H1 (cell line): ENCODE measurements around the gene DNAJB11. TPM values are rescaled to one million over a fixed set of nuclear protein-coding genes. Genes with fewer than 3 reads are reported as not detected.
"Not testable (repeated sequence)": the region's sequence is repeated elsewhere in the genome, so short reads cannot be mapped to it uniquely, and the experiment has no call there.

Source experiments
- CTCF ChIA-PET: fragments of 300-600 bp; sonication (Branson Sonifier 250); formaldehyde crosslinking; loops from one replicate; lab custom pipeline; 2021; ENCODE audit not compliant: partially characterized antibody; lab: Charles Lee
- POLR2A ChIA-PET: fragments of 300-600 bp; sonication (Branson Sonifier 250); formaldehyde crosslinking; loops from one replicate; lab custom pipeline; 2021; ENCODE audit warnings: inconsistent platforms; ENCODE audit not compliant: partially characterized antibody; lab: Charles Lee
- DNase-seq, 2 experiments: peaks; one replicate each; pipeline versions ENCODE4 v3.0.0 to v3.0.0-alpha.2; 2010 to 2022; ENCODE audit warnings: low spot score in 2 of 2, low read depth in 1 of 2, mixed read lengths in 1 of 2
- FAIRE-seq: peaks from 2 replicates; lab custom pipeline; 2011; peaks lifted over from hg19 to GRCh38; lab: Jason Lieb, UNC
- H2AFZ ChIP-seq: 2 replicates; pipeline ENCODE4 v1.8.1; 2012; ENCODE audit warnings: low read length, inconsistent platforms
- H2AK5ac ChIP-seq: 2 replicates; pipeline ENCODE4 v1.6.1; 2013; ENCODE audit warnings: low read depth, low read length
- H2BK120ac ChIP-seq: replicated peaks from 2 replicates; pipeline ENCODE3; 2013; ENCODE audit warnings: low read depth, low read length, inconsistent platforms
- H2BK12ac ChIP-seq: 2 replicates; pipeline ENCODE4 v1.6.1; 2013; ENCODE audit warnings: low read depth, low read length
- H2BK15ac ChIP-seq: 2 replicates; pipeline ENCODE4 v1.6.1; 2013; ENCODE audit warnings: low read length
- H2BK20ac ChIP-seq: 2 replicates; pipeline ENCODE4 v1.6.1; 2013; ENCODE audit warnings: low read length
- H2BK5ac ChIP-seq: 2 replicates; pipeline ENCODE4 v1.6.1; 2013; ENCODE audit warnings: low read depth, low read length
- H3K14ac ChIP-seq: 2 replicates; pipeline ENCODE4 v1.6.1; 2013; ENCODE audit warnings: inconsistent platforms; ENCODE audit not compliant: insufficient read length
- H3K18ac ChIP-seq: 2 replicates; pipeline ENCODE4 v1.6.1; 2013; ENCODE audit warnings: low read length; ENCODE audit errors: extremely low read depth
- H3K23ac ChIP-seq: 2 replicates; pipeline ENCODE4 v1.6.1; 2013; ENCODE audit warnings: inconsistent platforms; ENCODE audit not compliant: insufficient read length
- H3K23me2 ChIP-seq: 2 replicates; pipeline ENCODE4 v1.6.1; 2013; ENCODE audit warnings: low read depth, low read length
- H3K27ac ChIP-seq: 2 replicates; pipeline ENCODE4 v1.6.1; 2011; ENCODE audit warnings: low read depth, low read length, inconsistent platforms
- H3K27me3 ChIP-seq, 4 experiments: replicated peaks in 1 of 4; 1 replicate in 1 of 4; 2 replicates in 3 of 4; pipeline versions ENCODE4 v1.6.1 to v1.8.1; 2011 to 2013; ENCODE audit warnings: low read length in 3 of 4, mild to moderate bottlenecking in 3 of 4, inconsistent platforms in 2 of 4, mixed read lengths in 2 of 4, moderate library complexity in 1 of 4; ENCODE audit not compliant: control insufficient read depth in 3 of 4, insufficient read depth in 3 of 4; ENCODE audit errors: extremely low read depth in 1 of 4
- H3K36me3 ChIP-seq, 4 experiments: 2 replicates each; pipeline versions ENCODE4 v1.6.1 to v1.8.1; 2011 to 2013; ENCODE audit warnings: mild to moderate bottlenecking in 4 of 4, low read length in 3 of 4, moderate library complexity in 2 of 4, control low read depth in 1 of 4, inconsistent platforms in 1 of 4; ENCODE audit not compliant: insufficient read depth in 4 of 4, control insufficient read depth in 2 of 4
- H3K4ac ChIP-seq: replicated peaks from 2 replicates; pipeline ENCODE3; 2013; ENCODE audit warnings: low read length, low read depth, mixed read lengths, inconsistent platforms; ENCODE audit not compliant: insufficient read length
- H3K4me1 ChIP-seq, 4 experiments: replicated peaks in 1 of 4; 1 replicate in 1 of 4; 2 replicates in 3 of 4; pipeline versions ENCODE4 v1.6.1 to v1.8.1; 2011 to 2013; ENCODE audit warnings: low read length in 3 of 4, inconsistent platforms in 2 of 4, mixed read lengths in 1 of 4; ENCODE audit not compliant: insufficient read depth in 4 of 4, control insufficient read depth in 3 of 4
- H3K4me2 ChIP-seq, 2 experiments: 2 replicates each; pipeline versions ENCODE4 v1.6.1 to v1.8.1; 2011 to 2013; ENCODE audit warnings: low read depth in 2 of 2, low read length in 2 of 2, control low read depth in 1 of 2, inconsistent platforms in 1 of 2, mild to moderate bottlenecking in 1 of 2; ENCODE audit not compliant: insufficient read depth in 1 of 2
- H3K4me3 ChIP-seq, 4 experiments: fragments of 200-600, 300-600 bp in 1 of 4; sonication (generic), shearing (Covaris generic), sonication (Bioruptor Twin) in 1 of 4; 2 replicates each; pipeline versions ENCODE4 v1.5.1 to v1.8.1; 2011 to 2016; ENCODE audit warnings: low read length in 4 of 4, low read depth in 3 of 4, control low read depth in 2 of 4, inconsistent platforms in 2 of 4, mild to moderate bottlenecking in 2 of 4, mixed read lengths in 1 of 4, moderate library complexity in 1 of 4; ENCODE audit not compliant: insufficient read depth in 2 of 4; ENCODE audit errors: extremely low read depth in 1 of 4
- H3K56ac ChIP-seq: replicated peaks from 2 replicates; pipeline ENCODE3; 2013; ENCODE audit warnings: low read depth, mild to moderate bottlenecking, mixed read lengths, low read length, inconsistent platforms; ENCODE audit not compliant: insufficient read length
- H3K79me1 ChIP-seq: 2 replicates; pipeline ENCODE4 v1.6.1; 2013; ENCODE audit warnings: low read depth, low read length, control low read depth
- H3K79me2 ChIP-seq, 2 experiments: 2 replicates each; pipeline versions ENCODE4 v1.6.1 to v1.8.1; 2012 to 2013; ENCODE audit warnings: low read length in 2 of 2, mild to moderate bottlenecking in 2 of 2, inconsistent platforms in 1 of 2; ENCODE audit not compliant: insufficient read depth in 2 of 2, control insufficient read depth in 1 of 2
- H3K9ac ChIP-seq, 4 experiments: replicated peaks in 1 of 4; 1 replicate in 1 of 4; 2 replicates in 3 of 4; pipeline versions ENCODE4 v1.6.1 to v1.8.1; 2011 to 2013; ENCODE audit warnings: low read depth in 3 of 4, low read length in 3 of 4, control low read depth in 2 of 4, mild to moderate bottlenecking in 2 of 4, moderate library complexity in 2 of 4, inconsistent platforms in 1 of 4; ENCODE audit errors: extremely low read depth in 1 of 4
- H3K9me3 ChIP-seq, 2 experiments: 2 replicates each; pipeline versions ENCODE4 v1.6.1 to v1.8.1; 2012 to 2013; ENCODE audit warnings: mild to moderate bottlenecking in 2 of 2, moderate library complexity in 2 of 2, control low read depth in 1 of 2, inconsistent platforms in 1 of 2, low read depth in 1 of 2, low read length in 1 of 2, mixed read lengths in 1 of 2; ENCODE audit not compliant: insufficient read depth in 2 of 2
- H4K20me1 ChIP-seq, 2 experiments: replicated peaks in 1 of 2; 2 replicates each; pipeline versions ENCODE3 to v1.8.1; 2011 to 2013; ENCODE audit warnings: inconsistent platforms in 2 of 2, low read length in 2 of 2, mild to moderate bottlenecking in 1 of 2; ENCODE audit not compliant: insufficient read depth in 2 of 2, control insufficient read depth in 1 of 2
- H4K5ac ChIP-seq: 2 replicates; pipeline ENCODE4 v1.6.1; 2013; ENCODE audit warnings: low read length, low read depth, mixed read lengths, inconsistent platforms; ENCODE audit not compliant: insufficient read length
- H4K8ac ChIP-seq: 2 replicates; pipeline ENCODE4 v1.8.0; 2013; ENCODE audit warnings: mild to moderate bottlenecking, moderate library complexity, low read length, inconsistent platforms; ENCODE audit not compliant: insufficient read depth; ENCODE audit errors: extremely low read depth
- H4K91ac ChIP-seq: replicated peaks from 2 replicates; pipeline ENCODE3; 2013; ENCODE audit warnings: low read length, mixed read lengths, inconsistent platforms; ENCODE audit not compliant: insufficient read length
- BCL11A ChIP-seq, 2 experiments: IDR thresholded peaks; one replicate each; pipeline ENCODE4 v1.6.1; 2011; ENCODE audit warnings: low read depth in 2 of 2, low read length in 2 of 2, mild to moderate bottlenecking in 2 of 2
- WGBS, 2 experiments: shearing (Covaris generic) in 1 of 2; methylation state at CpG; one replicate each; pipeline versions ENCODE4 v1.1.6 to v1.1.7; 2013 to 2015; ENCODE audit warnings: low lambda C conversion rate in 2 of 2, mixed read lengths in 2 of 2, inconsistent platforms in 1 of 2, low coverage in 1 of 2, missing lambda C conversion rate in 1 of 2; ENCODE audit not compliant: insufficient replicate concordance in 2 of 2, insufficient coverage in 1 of 2, insufficient read length in 1 of 2; ENCODE audit errors: extremely low coverage in 1 of 2, missing lambda C conversion rate in 1 of 2; 5-methylcytosine and 5-hydroxymethylcytosine counted together
- polyA plus RNA-seq, 7 experiments: library from polyadenylated mRNA; depleted of rRNA in 3 of 7; stranded (reverse) in 5 of 7; unstranded in 2 of 7; fragments of >200 nt in 5 of 7; fragments of 200-250 nt in 2 of 7; gene quantifications; 1 replicate in 5 of 7; 2 replicates in 1 of 7; 4 replicates in 1 of 7; pipeline versions ENCODE4 v1.2.1 to v1.2.3, GENCODE V29; 2011 to 2013; ENCODE audit warnings: missing spikeins in 2 of 7, mixed read lengths in 2 of 7
- total RNA-seq: library from RNA; stranded (reverse); fragmentation: NEBNext Ultra II Directional; extraction: Animal tissue kit (Norgen Biotek cat#: 25700); gene quantifications from 2 replicates; pipeline ENCODE4 v1.2.1, GENCODE V29; 2021

DNAJB11 gene
- total and polyA plus RNA-seq, 2 of the 8 experiments (the other 6 are each of a cell fraction or from before 2014, with no cell fraction given), result 14.6 to 63.9 TPM

- no peaks in the 10 kb centered on the region for H3K79me1 ChIP-seq
- no peak overlapping the region for H2BK20ac ChIP-seq
- no peaks in the 10 kb centered on the region for H3K23me2 ChIP-seq
- no peak overlapping the region for H3K27ac ChIP-seq
- no peaks in the 10 kb centered on the region for H3K9me3 ChIP-seq
- H3K56ac ChIP-seq, result no peak overlapping the region
- CTCF ChIA-PET, result interaction anchor here (1.4 to 5.2 kb wide), 5 partner anchors 9 to 586 kb away, joined by 4 to 55 read pairs (median 7); no protein-coding TSS in a partner anchor
- H3K4me3 ChIP-seq, result no peak overlapping the region
- DNase-seq, result no peak
- no peak overlapping the region for H4K91ac ChIP-seq
- H2AK5ac ChIP-seq, result no peak overlapping the region
- H2BK12ac ChIP-seq, result no peak overlapping the region
- H2AFZ ChIP-seq, result no peak overlapping the region
- no peak for TF ChIP-seq BCL11A (IDR thresholded peaks at IDR 0.05; ENCODE audit: low read depth in 2 of 2, low read length in 2 of 2)
- no peak overlapping the region for H3K18ac ChIP-seq
- no peak overlapping the region for H2BK5ac ChIP-seq
- H3K9ac ChIP-seq, result no peak overlapping the region
- H4K20me1 ChIP-seq, result no peaks in the 10 kb centered on the region
- H4K8ac ChIP-seq, result no peak overlapping the region
- 0 out of 7 replicates have a peak, but pooled peaks cover 0 to 3% (median 0%) of the 10 kb centered on the region in 4 experiments for H3K4me1 ChIP-seq
- H2BK120ac ChIP-seq, result no peak overlapping the region
- no peak overlapping the region for H3K23ac ChIP-seq
- no peak overlapping the region for H4K5ac ChIP-seq
- no peak overlapping the region for H3K4ac ChIP-seq
- no peak overlapping the region for H2BK15ac ChIP-seq
- no peak overlapping the region for H3K14ac ChIP-seq
- no peaks in the 10 kb centered on the region for H3K36me3 ChIP-seq
- POLR2A ChIA-PET, result no interaction called here
- no peaks in the 10 kb centered on the region for H3K79me2 ChIP-seq
- peaks cover 0 to 1% (median 0%) of the 10 kb centered on the region in 4 experiments; a peak in 2 of 7 replicates for H3K27me3 ChIP-seq
- no peak for FAIRE-seq
- H3K4me2 ChIP-seq, result no peak overlapping the region
Observed at GRCh38 chr3:186530415-186530814, 40.1 kb upstream of the DNAJB11 start.

GRCh38 chr3:186531694-186532093 is 38.8 kb upstream of the DNAJB11 start:
- H4K91ac ChIP-seq, H4K5ac ChIP-seq, H3K27ac ChIP-seq, H3K14ac ChIP-seq, H3K23me2 ChIP-seq, POLR2A ChIA-PET, H2AK5ac ChIP-seq, DNase-seq, H3K9ac ChIP-seq, H3K79me2 ChIP-seq, H3K36me3 ChIP-seq, FAIRE-seq, H3K18ac ChIP-seq, H3K56ac ChIP-seq, H4K8ac ChIP-seq, H2BK20ac ChIP-seq, H2BK15ac ChIP-seq, H3K79me1 ChIP-seq, H2BK12ac ChIP-seq, H2AFZ ChIP-seq, H3K4me3 ChIP-seq, H3K4me1 ChIP-seq, H3K27me3 ChIP-seq, H3K23ac ChIP-seq, H2BK5ac ChIP-seq, H4K20me1 ChIP-seq, H3K4me2 ChIP-seq, H3K9me3 ChIP-seq, H2BK120ac ChIP-seq, H3K4ac ChIP-seq: not testable (repeated sequence)
- WGBS, 2 experiments, result 87% methylated on average over 3 of the region's 3 CpGs; no CpG with 5 or more reads in 1 of the 2 experiments
- CTCF ChIA-PET, result interaction anchor here (0.6 to 11.7 kb wide), 2 partner anchors 262 to 512 kb away, joined by 3 to 104 read pairs; no protein-coding TSS in a partner anchor
